Vagina (tissue), 2 donors: ENCODE results near the gene KIAA0513. TPM values are rescaled to one million over a fixed set of nuclear protein-coding genes. Genes with fewer than 3 reads are reported as not detected.

Experiments
- DNase-seq, 2 donors: peaks; one replicate each; pipeline ENCODE4 v3.0.0-alpha.2; 2017; ENCODE audit errors: extremely low spot score in 2 of 2
- H3K27ac ChIP-seq: fragments of 200-600 bp; sonication (generic); one replicate; pipeline ENCODE4 v1.5.1; 2019
- H3K27me3 ChIP-seq: fragments of 200-600 bp; sonication (generic); one replicate; pipeline ENCODE4 v1.5.1; 2019
- H3K36me3 ChIP-seq, 2 donors: fragments of 200-600 bp; sonication (generic); one replicate each; pipeline ENCODE4 v1.5.1; 2017 to 2019
- H3K4me1 ChIP-seq: fragments of 200-600 bp; sonication (generic); one replicate; pipeline ENCODE4 v1.5.1; 2019
- H3K4me3 ChIP-seq, 2 donors: fragments of 200-600 bp; sonication (generic); 1 replicate in 1 of 2; 2 replicates in 1 of 2; pipeline ENCODE4 v1.5.1; 2016 to 2019
- H3K9me3 ChIP-seq: fragments of 200-600 bp; sonication (generic); one replicate; pipeline ENCODE4 v1.5.1; 2019
- CTCF ChIP-seq, 3 experiments: fragments of 450-650 bp in 2 of 3; fragments of 200-600 bp in 1 of 3; sonication (generic) in 1 of 3; IDR thresholded peaks; one replicate each; pipeline ENCODE4 v1.5.1; 2017 to 2019; ENCODE audit warnings: antibody characterized with exemption in 3 of 3, mild to moderate bottlenecking in 2 of 3, moderate library complexity in 2 of 3
- POLR2A ChIP-seq, 2 donors: fragments of 450-650 bp; IDR thresholded peaks; one replicate each; pipeline ENCODE4 v1.6.1; 2017; ENCODE audit warnings: antibody characterized with exemption in 2 of 2, mild to moderate bottlenecking in 2 of 2, moderate library complexity in 2 of 2
- POLR2AphosphoS5 ChIP-seq, 2 donors: sonication (generic); formaldehyde crosslinking; IDR thresholded peaks; one replicate each; pipeline ENCODE4 v1.9.0; 2017; ENCODE audit warnings: antibody characterized with exemption in 2 of 2, mild to moderate bottlenecking in 2 of 2, low read depth in 1 of 2; ENCODE audit not compliant: insufficient read depth in 1 of 2
- intact Hi-C: fragments of 100-400 bp; cut with DNase I; formaldehyde crosslinking; loops from one replicate; pipeline ENCODE4 v1.15.1; 2023
- total RNA-seq: library from RNA; depleted of rRNA; stranded (reverse); fragments of >200 nt; gene quantifications from one replicate; pipeline ENCODE4 v1.2.3, GENCODE V29; 2016

Gene KIAA0513
- total RNA-seq, 1 donor from 2014 or later = 26.8 TPM

- Histone ChIP-seq H3K27ac (no peak overlapping the region), H3K27me3 (no peaks in the 10 kb centered on the region), H3K4me3 (no peak overlapping the region), H3K4me1 (peaks cover 9% of the 10 kb centered on the region), H3K36me3 (peaks cover 3 to 34% of the 10 kb centered on the region in 2 donors), H3K9me3 (no peaks in the 10 kb centered on the region)
- TF ChIP-seq POLR2A (IDR thresholded peaks at IDR 0.05) (no peak), POLR2AphosphoS5 (IDR thresholded peaks at IDR 0.05; ENCODE audit: insufficient read depth in 1 of 2, low read depth in 1 of 2) (no peak), CTCF (IDR thresholded peaks at IDR 0.05) (no peak)
- intact Hi-C loops = no loop called here
- DNase-seq = no peak
Observed at GRCh38 chr16:85082173-85083050, 54.8 kb downstream of the KIAA0513 start.

GRCh38 chr16:85083051-85083639 lies 55.5 kb downstream of the KIAA0513 start:
- Histone ChIP-seq H3K27ac (no peak overlapping the region), H3K36me3 (peaks cover 3 to 26% of the 10 kb centered on the region in 2 donors), H3K4me3 (no peak overlapping the region), H3K9me3 (no peaks in the 10 kb centered on the region), H3K4me1 (peaks cover 9% of the 10 kb centered on the region), H3K27me3 (no peaks in the 10 kb centered on the region)
- TF ChIP-seq POLR2A (IDR thresholded peaks at IDR 0.05) (no peak), CTCF (IDR thresholded peaks at IDR 0.05) (no peak), POLR2AphosphoS5 (IDR thresholded peaks at IDR 0.05; ENCODE audit: insufficient read depth in 1 of 2, low read depth in 1 of 2) (no peak)
- no peak for DNase-seq
- intact Hi-C loops = no loop called here

GRCh38 chr16:85084841-85085510 lies 57.4 kb downstream of the KIAA0513 start:
- Histone ChIP-seq H3K4me1 (peaks cover 18% of the 10 kb centered on the region), H3K27ac (no peak overlapping the region), H3K4me3 (no peak overlapping the region), H3K27me3 (no peaks in the 10 kb centered on the region), H3K36me3 (peaks cover 0 to 12% of the 10 kb centered on the region in 2 donors), H3K9me3 (no peaks in the 10 kb centered on the region)
- DNase-seq = no peak
- intact Hi-C loops = no loop called here
- no peak for TF ChIP-seq POLR2A (IDR thresholded peaks at IDR 0.05)
- TF ChIP-seq POLR2AphosphoS5 (IDR thresholded peaks at IDR 0.05; ENCODE audit: insufficient read depth in 1 of 2, low read depth in 1 of 2) = no peak
- no peak for TF ChIP-seq CTCF (IDR thresholded peaks at IDR 0.05)

GRCh38 chr16:85085721-85086120 lies 58.1 kb downstream of the KIAA0513 start:
- intact Hi-C loops = no loop called here
- no peaks in the 10 kb centered on the region for H3K27me3 ChIP-seq
- peaks cover 20% of the 10 kb centered on the region for H3K4me1 ChIP-seq
- H3K9me3 ChIP-seq = no peaks in the 10 kb centered on the region
- H3K4me3 ChIP-seq = no peak overlapping the region
- no peak for DNase-seq
- TF ChIP-seq POLR2A (IDR thresholded peaks at IDR 0.05) (no peak), CTCF (IDR thresholded peaks at IDR 0.05) (no peak), POLR2AphosphoS5 (IDR thresholded peaks at IDR 0.05; ENCODE audit: insufficient read depth in 1 of 2, low read depth in 1 of 2) (no peak)
- no peak overlapping the region for H3K27ac ChIP-seq
- H3K36me3 ChIP-seq = peaks cover 0 to 10% of the 10 kb centered on the region in 2 donors
